H1 (cell line): Measurements from ENCODE around the gene TTC3. TPM values are rescaled to one million over a fixed set of nuclear protein-coding genes. Genes with fewer than 3 reads are reported as not detected.
A peak's percentile ranks its signal among the peaks of the same experiment; 100 is the strongest.

ENCODE experiments used
- CTCF ChIA-PET: fragments of 300-600 bp; sonication (Branson Sonifier 250); formaldehyde crosslinking; loops from one replicate; lab custom pipeline; 2021; ENCODE audit not compliant: partially characterized antibody; lab: Charles Lee
- POLR2A ChIA-PET: fragments of 300-600 bp; sonication (Branson Sonifier 250); formaldehyde crosslinking; loops from one replicate; lab custom pipeline; 2021; ENCODE audit warnings: inconsistent platforms; ENCODE audit not compliant: partially characterized antibody; lab: Charles Lee
- DNase-seq, 2 experiments: peaks; one replicate each; pipeline versions ENCODE4 v3.0.0 to v3.0.0-alpha.2; 2010 to 2022; ENCODE audit warnings: low spot score in 2 of 2, low read depth in 1 of 2, mixed read lengths in 1 of 2
- FAIRE-seq: peaks from 2 replicates; lab custom pipeline; 2011; peaks lifted over from hg19 to GRCh38; lab: Jason Lieb, UNC
- H2AFZ ChIP-seq: 2 replicates; pipeline ENCODE4 v1.8.1; 2012; ENCODE audit warnings: low read length, inconsistent platforms
- H2AK5ac ChIP-seq: 2 replicates; pipeline ENCODE4 v1.6.1; 2013; ENCODE audit warnings: low read depth, low read length
- H2BK120ac ChIP-seq: replicated peaks from 2 replicates; pipeline ENCODE3; 2013; ENCODE audit warnings: low read depth, low read length, inconsistent platforms
- H2BK12ac ChIP-seq: 2 replicates; pipeline ENCODE4 v1.6.1; 2013; ENCODE audit warnings: low read depth, low read length
- H2BK15ac ChIP-seq: 2 replicates; pipeline ENCODE4 v1.6.1; 2013; ENCODE audit warnings: low read length
- H2BK20ac ChIP-seq: 2 replicates; pipeline ENCODE4 v1.6.1; 2013; ENCODE audit warnings: low read length
- H2BK5ac ChIP-seq: 2 replicates; pipeline ENCODE4 v1.6.1; 2013; ENCODE audit warnings: low read depth, low read length
- H3K14ac ChIP-seq: 2 replicates; pipeline ENCODE4 v1.6.1; 2013; ENCODE audit warnings: inconsistent platforms; ENCODE audit not compliant: insufficient read length
- H3K18ac ChIP-seq: 2 replicates; pipeline ENCODE4 v1.6.1; 2013; ENCODE audit warnings: low read length; ENCODE audit errors: extremely low read depth
- H3K23ac ChIP-seq: 2 replicates; pipeline ENCODE4 v1.6.1; 2013; ENCODE audit warnings: inconsistent platforms; ENCODE audit not compliant: insufficient read length
- H3K23me2 ChIP-seq: 2 replicates; pipeline ENCODE4 v1.6.1; 2013; ENCODE audit warnings: low read depth, low read length
- H3K27ac ChIP-seq: 2 replicates; pipeline ENCODE4 v1.6.1; 2011; ENCODE audit warnings: low read depth, low read length, inconsistent platforms
- H3K27me3 ChIP-seq, 4 experiments: replicated peaks in 1 of 4; 1 replicate in 1 of 4; 2 replicates in 3 of 4; pipeline versions ENCODE4 v1.6.1 to v1.8.1; 2011 to 2013; ENCODE audit warnings: low read length in 3 of 4, mild to moderate bottlenecking in 3 of 4, inconsistent platforms in 2 of 4, mixed read lengths in 2 of 4, moderate library complexity in 1 of 4; ENCODE audit not compliant: control insufficient read depth in 3 of 4, insufficient read depth in 3 of 4; ENCODE audit errors: extremely low read depth in 1 of 4
- H3K36me3 ChIP-seq, 4 experiments: 2 replicates each; pipeline versions ENCODE4 v1.6.1 to v1.8.1; 2011 to 2013; ENCODE audit warnings: mild to moderate bottlenecking in 4 of 4, low read length in 3 of 4, moderate library complexity in 2 of 4, control low read depth in 1 of 4, inconsistent platforms in 1 of 4; ENCODE audit not compliant: insufficient read depth in 4 of 4, control insufficient read depth in 2 of 4
- H3K4ac ChIP-seq: replicated peaks from 2 replicates; pipeline ENCODE3; 2013; ENCODE audit warnings: low read length, low read depth, mixed read lengths, inconsistent platforms; ENCODE audit not compliant: insufficient read length
- H3K4me1 ChIP-seq, 4 experiments: replicated peaks in 1 of 4; 1 replicate in 1 of 4; 2 replicates in 3 of 4; pipeline versions ENCODE4 v1.6.1 to v1.8.1; 2011 to 2013; ENCODE audit warnings: low read length in 3 of 4, inconsistent platforms in 2 of 4, mixed read lengths in 1 of 4; ENCODE audit not compliant: insufficient read depth in 4 of 4, control insufficient read depth in 3 of 4
- H3K4me2 ChIP-seq, 2 experiments: 2 replicates each; pipeline versions ENCODE4 v1.6.1 to v1.8.1; 2011 to 2013; ENCODE audit warnings: low read depth in 2 of 2, low read length in 2 of 2, control low read depth in 1 of 2, inconsistent platforms in 1 of 2, mild to moderate bottlenecking in 1 of 2; ENCODE audit not compliant: insufficient read depth in 1 of 2
- H3K4me3 ChIP-seq, 4 experiments: fragments of 200-600, 300-600 bp in 1 of 4; sonication (generic), shearing (Covaris generic), sonication (Bioruptor Twin) in 1 of 4; 2 replicates each; pipeline versions ENCODE4 v1.5.1 to v1.8.1; 2011 to 2016; ENCODE audit warnings: low read length in 4 of 4, low read depth in 3 of 4, control low read depth in 2 of 4, inconsistent platforms in 2 of 4, mild to moderate bottlenecking in 2 of 4, mixed read lengths in 1 of 4, moderate library complexity in 1 of 4; ENCODE audit not compliant: insufficient read depth in 2 of 4; ENCODE audit errors: extremely low read depth in 1 of 4
- H3K56ac ChIP-seq: replicated peaks from 2 replicates; pipeline ENCODE3; 2013; ENCODE audit warnings: low read depth, mild to moderate bottlenecking, mixed read lengths, low read length, inconsistent platforms; ENCODE audit not compliant: insufficient read length
- H3K79me1 ChIP-seq: 2 replicates; pipeline ENCODE4 v1.6.1; 2013; ENCODE audit warnings: low read depth, low read length, control low read depth
- H3K79me2 ChIP-seq, 2 experiments: 2 replicates each; pipeline versions ENCODE4 v1.6.1 to v1.8.1; 2012 to 2013; ENCODE audit warnings: low read length in 2 of 2, mild to moderate bottlenecking in 2 of 2, inconsistent platforms in 1 of 2; ENCODE audit not compliant: insufficient read depth in 2 of 2, control insufficient read depth in 1 of 2
- H3K9ac ChIP-seq, 4 experiments: replicated peaks in 1 of 4; 1 replicate in 1 of 4; 2 replicates in 3 of 4; pipeline versions ENCODE4 v1.6.1 to v1.8.1; 2011 to 2013; ENCODE audit warnings: low read depth in 3 of 4, low read length in 3 of 4, control low read depth in 2 of 4, mild to moderate bottlenecking in 2 of 4, moderate library complexity in 2 of 4, inconsistent platforms in 1 of 4; ENCODE audit errors: extremely low read depth in 1 of 4
- H3K9me3 ChIP-seq, 2 experiments: 2 replicates each; pipeline versions ENCODE4 v1.6.1 to v1.8.1; 2012 to 2013; ENCODE audit warnings: mild to moderate bottlenecking in 2 of 2, moderate library complexity in 2 of 2, control low read depth in 1 of 2, inconsistent platforms in 1 of 2, low read depth in 1 of 2, low read length in 1 of 2, mixed read lengths in 1 of 2; ENCODE audit not compliant: insufficient read depth in 2 of 2
- H4K20me1 ChIP-seq, 2 experiments: replicated peaks in 1 of 2; 2 replicates each; pipeline versions ENCODE3 to v1.8.1; 2011 to 2013; ENCODE audit warnings: inconsistent platforms in 2 of 2, low read length in 2 of 2, mild to moderate bottlenecking in 1 of 2; ENCODE audit not compliant: insufficient read depth in 2 of 2, control insufficient read depth in 1 of 2
- H4K5ac ChIP-seq: 2 replicates; pipeline ENCODE4 v1.6.1; 2013; ENCODE audit warnings: low read length, low read depth, mixed read lengths, inconsistent platforms; ENCODE audit not compliant: insufficient read length
- H4K8ac ChIP-seq: 2 replicates; pipeline ENCODE4 v1.8.0; 2013; ENCODE audit warnings: mild to moderate bottlenecking, moderate library complexity, low read length, inconsistent platforms; ENCODE audit not compliant: insufficient read depth; ENCODE audit errors: extremely low read depth
- H4K91ac ChIP-seq: replicated peaks from 2 replicates; pipeline ENCODE3; 2013; ENCODE audit warnings: low read length, mixed read lengths, inconsistent platforms; ENCODE audit not compliant: insufficient read length
- HDAC2 ChIP-seq, 2 experiments: fragments of 300-600 bp in 1 of 2; sonication (generic) in 1 of 2; IDR thresholded peaks; 2 replicates each; pipeline ENCODE4 v1.6.1; 2011 to 2012; ENCODE audit warnings: low read depth in 2 of 2, low read length in 2 of 2, mild to moderate bottlenecking in 2 of 2, moderate library complexity in 2 of 2, borderline replicate concordance in 1 of 2, inconsistent platforms in 1 of 2
- JUND ChIP-seq: IDR thresholded peaks from 2 replicates; pipeline ENCODE4 v1.6.1; 2011; ENCODE audit warnings: mild to moderate bottlenecking, improper control_type of control experiment, low read length
- WGBS, 2 experiments: shearing (Covaris generic) in 1 of 2; methylation state at CpG; one replicate each; pipeline versions ENCODE4 v1.1.6 to v1.1.7; 2013 to 2015; ENCODE audit warnings: low lambda C conversion rate in 2 of 2, mixed read lengths in 2 of 2, inconsistent platforms in 1 of 2, low coverage in 1 of 2, missing lambda C conversion rate in 1 of 2; ENCODE audit not compliant: insufficient replicate concordance in 2 of 2, insufficient coverage in 1 of 2, insufficient read length in 1 of 2; ENCODE audit errors: extremely low coverage in 1 of 2, missing lambda C conversion rate in 1 of 2; 5-methylcytosine and 5-hydroxymethylcytosine counted together
- polyA plus RNA-seq, 7 experiments: library from polyadenylated mRNA; depleted of rRNA in 3 of 7; stranded (reverse) in 5 of 7; unstranded in 2 of 7; fragments of >200 nt in 5 of 7; fragments of 200-250 nt in 2 of 7; gene quantifications; 1 replicate in 5 of 7; 2 replicates in 1 of 7; 4 replicates in 1 of 7; pipeline versions ENCODE4 v1.2.1 to v1.2.3, GENCODE V29; 2011 to 2013; ENCODE audit warnings: missing spikeins in 2 of 7, mixed read lengths in 2 of 7
- total RNA-seq: library from RNA; stranded (reverse); fragmentation: NEBNext Ultra II Directional; extraction: Animal tissue kit (Norgen Biotek cat#: 25700); gene quantifications from 2 replicates; pipeline ENCODE4 v1.2.1, GENCODE V29; 2021

TTC3 gene
- total and polyA plus RNA-seq, 2 of the 8 experiments (the other 6 are each of a cell fraction or from before 2014, with no cell fraction given), result 11.0 to 36.2 TPM

DNA sequence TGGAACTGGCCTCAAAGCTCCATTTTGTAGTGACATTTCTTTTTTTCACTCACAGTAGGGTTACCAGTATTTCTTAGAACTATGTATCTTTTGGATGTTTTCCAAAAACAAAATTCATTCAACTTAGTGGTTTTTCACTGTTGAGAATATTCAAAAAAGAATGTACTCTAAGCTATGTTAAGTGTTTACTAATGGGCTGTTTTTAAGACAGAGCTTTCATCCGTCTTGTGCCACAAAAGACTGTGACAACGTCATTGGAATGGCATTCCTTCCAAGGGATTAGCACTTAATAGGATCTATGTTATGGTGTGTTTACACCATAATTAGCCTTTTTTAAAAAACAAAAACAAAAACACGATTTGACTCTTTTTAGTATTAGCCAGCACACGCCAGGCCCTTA is 66.8 kb downstream of the TTC3 start:
- ChIA-PET POLR2A (no interaction called here), CTCF (interaction anchor here (0.8 kb wide), 1 partner anchor 14 kb away, joined by 4 read pairs; no protein-coding TSS in a partner anchor)
- no peak overlapping the region for H4K91ac ChIP-seq
- FAIRE-seq, result no peak
- TF ChIP-seq HDAC2 (IDR thresholded peaks at IDR 0.05; ENCODE audit: borderline replicate concordance in 1 of 2, low read depth in 2 of 2, low read length in 2 of 2) (no peak), JUND (peak; percentile 66; the same call in 1 of the 2 replicates)
- TF ChIP-seq, all 59 proteins: peak for 1
- Histone ChIP-seq H4K8ac (no peak overlapping the region), H3K56ac (no peak overlapping the region), H3K4ac (no peak overlapping the region), H2BK5ac (no peak overlapping the region), H2BK15ac (no peak overlapping the region), H2BK120ac (no peak overlapping the region), H3K4me1 (peaks cover 0 to 9% (median under 1%) of the 10 kb centered on the region in 4 experiments; a peak in 3 of 7 replicates), H3K18ac (no peak overlapping the region), H3K79me1 (no peaks in the 10 kb centered on the region), H3K4me3 (no peak overlapping the region), H2BK20ac (no peak overlapping the region), H2AFZ (no peak overlapping the region), H3K23me2 (no peaks in the 10 kb centered on the region), H3K79me2 (no peaks in the 10 kb centered on the region), H3K14ac (no peak overlapping the region), H3K4me2 (peak overlapping the region in 1 of 2 experiments; percentile 45; a peak in 1 of 4 replicates), H3K23ac (no peak overlapping the region), H2AK5ac (no peak overlapping the region), H3K9ac (no peak overlapping the region), H4K5ac (no peak overlapping the region), H2BK12ac (no peak overlapping the region), H3K27ac (no peak overlapping the region), H3K9me3 (no peaks in the 10 kb centered on the region), H3K27me3 (no peaks in the 10 kb centered on the region), H3K36me3 (peaks cover 0 to 17% (median 9%) of the 10 kb centered on the region in 4 experiments; a peak in 6 of 8 replicates), H4K20me1 (no peaks in the 10 kb centered on the region)
- DNase-seq, result no peak
- WGBS, 2 experiments, result 45% methylated on average over 4 of the region's 4 CpGs; no CpG with 5 or more reads in 1 of the 2 experiments
